ENCODE results near the gene RASGRF1. TPM values are rescaled to one million over a fixed set of nuclear protein-coding genes. Genes with fewer than 3 reads are reported as not detected.

Gene RASGRF1
- total RNA-seq, 6 experiments from 2014 or later: 0.29 TPM; not detected in 5

- TF ChIP-seq POLR2A (IDR thresholded peaks at IDR 0.05): no peak
- no peak for TF ChIP-seq CTCF (IDR thresholded peaks at IDR 0.05)
- ATAC-seq: no peak
- intact Hi-C loops (cut with DNase I): no loop called here
- DNase-seq: no peak
- Histone ChIP-seq H3K4me1 (peaks cover 0 to 15% (median 2%) of the 10 kb centered on the region in 4 donors), H3K4me3 (peak overlapping the region; percentile 58 to 75 (median 65)), H3K27me3 (no peaks in the 10 kb centered on the region), H3K9me3 (no peaks in the 10 kb centered on the region), H3K27ac (peak overlapping the region; percentile 84 to 94 (median 89)), H3K36me3 (peaks cover 0 to 1% (median 0%) of the 10 kb centered on the region in 4 donors)
- WGBS (ENCODE audit: insufficient coverage, low coverage, low lambda C conversion rate, missing lambda C conversion rate): 37% methylated on average over 6 of the region's 7 CpGs
Measured at GRCh38 chr15:78943692-78944091, 146.9 kb downstream of the RASGRF1 start.

- no peak overlapping the region for H3K4me3 ChIP-seq
- H3K4me1 ChIP-seq: peaks cover 0 to 6% (median 0%) of the 10 kb centered on the region in 4 donors
- no peaks in the 10 kb centered on the region for H3K9me3 ChIP-seq
- no peaks in the 10 kb centered on the region for H3K27me3 ChIP-seq
- DNase-seq: no peak
- WGBS (ENCODE audit: insufficient coverage, low coverage, low lambda C conversion rate, missing lambda C conversion rate): 98% methylated on average over 4 of the region's 4 CpGs
- peaks cover 0 to 11% (median 0%) of the 10 kb centered on the region in 4 donors for H3K36me3 ChIP-seq
- H3K27ac ChIP-seq: no peak overlapping the region
- intact Hi-C loops (cut with DNase I): no loop called here
- ATAC-seq: no peak
- TF ChIP-seq POLR2A (IDR thresholded peaks at IDR 0.05) (no peak), CTCF (IDR thresholded peaks at IDR 0.05) (no peak)
Measured at GRCh38 chr15:78942741-78943140, 147.8 kb downstream of the RASGRF1 start.

DNA sequence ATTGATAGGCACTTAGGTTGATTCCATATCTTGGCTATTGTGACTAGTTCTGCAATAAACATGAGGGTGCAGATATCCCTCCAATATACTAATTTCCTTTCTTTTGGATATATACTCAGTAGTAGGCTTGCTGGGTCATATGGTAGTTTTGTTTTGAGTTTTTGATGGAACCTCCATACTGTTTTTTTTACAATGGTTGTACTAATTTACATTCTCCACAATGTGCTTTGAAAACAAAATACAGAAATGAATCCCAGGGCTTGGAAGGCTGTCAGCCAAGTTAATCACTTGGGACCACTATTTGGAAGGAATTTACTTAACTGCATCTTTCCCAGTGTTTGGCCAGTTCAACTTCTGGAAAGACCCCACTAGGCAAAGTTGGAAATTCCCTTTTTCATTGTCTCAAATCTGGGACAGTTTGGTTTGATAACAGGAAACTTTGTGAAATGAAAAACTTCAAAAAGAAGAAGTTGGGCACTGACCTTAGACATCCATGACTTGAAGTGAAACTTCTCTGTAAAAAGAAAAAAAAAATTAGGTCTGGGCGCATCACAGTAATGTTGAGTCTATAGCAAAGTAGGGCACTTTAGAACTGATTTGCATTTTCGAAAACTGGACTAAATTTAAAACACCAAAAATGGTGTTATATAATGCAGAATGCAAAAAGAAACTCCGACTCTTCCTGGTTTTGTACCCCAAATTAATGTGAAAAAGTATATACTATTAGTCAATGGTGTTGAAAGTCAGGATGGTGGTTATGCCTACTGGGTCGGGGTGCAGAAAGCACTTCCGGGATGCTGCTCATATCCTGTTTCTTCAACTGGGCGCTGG lies 151.7 kb downstream of the RASGRF1 start:
- 53% methylated on average over 6 of the region's 6 CpGs for WGBS (ENCODE audit: insufficient coverage, low coverage, low lambda C conversion rate, missing lambda C conversion rate)
- Histone ChIP-seq H3K27me3 (no peaks in the 10 kb centered on the region), H3K27ac (no peak overlapping the region), H3K4me1 (peaks cover 0 to 12% (median 7%) of the 10 kb centered on the region in 4 donors), H3K4me3 (no peak overlapping the region), H3K36me3 (peaks cover 0 to 42% (median 6%) of the 10 kb centered on the region in 4 donors), H3K9me3 (no peaks in the 10 kb centered on the region)
- TF ChIP-seq CTCF (IDR thresholded peaks at IDR 0.05): no peak
- TF ChIP-seq POLR2A (IDR thresholded peaks at IDR 0.05): no peak
- intact Hi-C loops (cut with DNase I): no loop called here
- DNase-seq: no peak
- peak in 2 of 4 donors; percentile 20 to 26 for ATAC-seq

DNA sequence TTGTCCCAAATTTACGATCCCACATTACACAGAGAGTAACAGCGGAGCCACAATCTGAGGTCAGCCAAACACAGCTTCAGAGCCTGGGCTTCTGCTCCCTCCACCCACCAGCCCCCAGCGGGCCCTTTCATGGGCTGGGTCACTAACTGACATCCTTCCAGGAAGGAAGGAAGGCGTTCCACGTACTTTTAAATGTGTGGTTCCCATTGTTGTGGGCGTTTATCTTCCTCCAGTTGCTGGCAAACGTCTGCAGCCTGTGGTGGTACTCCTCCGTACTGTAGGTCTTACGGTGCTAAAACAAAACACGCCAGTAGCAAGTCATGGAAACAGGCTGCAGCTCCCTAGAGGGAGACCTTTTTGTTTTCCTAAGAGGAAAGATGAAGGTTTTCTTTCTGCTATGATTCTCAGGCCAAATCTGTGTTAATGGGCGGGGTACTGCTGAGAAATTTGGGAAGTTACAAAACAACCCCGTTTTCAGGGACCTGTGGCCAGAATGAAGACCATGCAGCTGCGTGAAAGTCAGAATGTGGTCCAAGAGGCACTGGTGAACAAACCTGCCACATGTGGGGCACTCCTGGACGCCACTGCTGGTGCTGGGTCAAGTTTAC lies 153.3 kb downstream of the RASGRF1 start:
- DNase-seq (no peak), ATAC-seq (peak in 3 of 4 donors; percentile 21 to 30 (median 25))
- Histone ChIP-seq H3K9me3 (no peaks in the 10 kb centered on the region), H3K36me3 (peaks cover 0 to 43% (median 6%) of the 10 kb centered on the region in 4 donors), H3K4me1 (peaks cover 0 to 17% (median 9%) of the 10 kb centered on the region in 4 donors), H3K27ac (peak overlapping the region in 1 of 3 donors; percentile 16), H3K27me3 (no peaks in the 10 kb centered on the region), H3K4me3 (no peak overlapping the region)
- no peak for TF ChIP-seq CTCF (IDR thresholded peaks at IDR 0.05)
- no peak for TF ChIP-seq POLR2A (IDR thresholded peaks at IDR 0.05)
- WGBS (ENCODE audit: insufficient coverage, low coverage, low lambda C conversion rate, missing lambda C conversion rate): 66% methylated on average over 13 of the region's 14 CpGs
- intact Hi-C loops (cut with DNase I): no loop called here
